HG03175 (cell line): Measurements from ENCODE around the gene AP2A1.

Source experiments
- ATAC-seq: cut with Tn5 transposase; IDR thresholded peaks from one replicate; pipeline ENCODE4 v1.9.1; 2021; ENCODE audit warnings: mild to moderate bottlenecking, moderate library complexity; ENCODE audit not compliant: unreplicated experiment

AP2A1 gene

GRCh38 chr19:49852631-49853126 lies 85.9 kb downstream of the AP2A1 start:
- no peak for ATAC-seq

- no peak for ATAC-seq
These were observed 87.1 kb downstream of the AP2A1 start for GRCh38 chr19:49853852-49854377.

- no peak for ATAC-seq
These were observed 87.8 kb downstream of the AP2A1 start for GRCh38 chr19:49854378-49855263.

- no peak for ATAC-seq
These were observed 88.5 kb downstream of the AP2A1 start for GRCh38 chr19:49855277-49855675.

- no peak for ATAC-seq
These were observed 89.1 kb downstream of the AP2A1 start for GRCh38 chr19:49855676-49856573.

GRCh38 chr19:49856574-49857021 lies 89.8 kb downstream of the AP2A1 start:
- no peak for ATAC-seq
